DND-41 (cell line): ENCODE measurements around the gene LST1.

Source experiments
- ATAC-seq: fragments of 200-7000 bp; cut with Tn5 transposase; 3 replicates; pipeline ENCODE4 v1.9.1; 2021; ENCODE audit warnings: low read depth; ENCODE audit not compliant: insufficient read depth
- DNase-seq: peaks from one replicate; pipeline ENCODE4 v3.0.0-alpha.2; 2020
- H2AFZ ChIP-seq: 2 replicates; pipeline ENCODE4 v1.6.0; 2012; ENCODE audit warnings: low read depth, low read length
- H3K27ac ChIP-seq: 2 replicates; pipeline ENCODE4 v1.5.1; 2012; ENCODE audit warnings: low read length, inconsistent platforms
- H3K27me3 ChIP-seq: fragments of 200-600 bp; sonication (generic); 2 replicates; pipeline ENCODE4 v1.6.0; 2012; ENCODE audit warnings: low read length, mild to moderate bottlenecking, inconsistent platforms; ENCODE audit not compliant: insufficient read depth, poor library complexity
- H3K36me3 ChIP-seq: 2 replicates; pipeline ENCODE4 v1.5.1; 2012; ENCODE audit warnings: low read length, inconsistent platforms; ENCODE audit not compliant: insufficient read depth
- H3K4me1 ChIP-seq: 2 replicates; pipeline ENCODE4 v1.5.1; 2012; ENCODE audit warnings: mild to moderate bottlenecking, low read length; ENCODE audit not compliant: insufficient read depth
- H3K4me2 ChIP-seq: 2 replicates; pipeline ENCODE4 v1.6.0; 2012; ENCODE audit warnings: mild to moderate bottlenecking, moderate library complexity, low read length, inconsistent platforms; ENCODE audit not compliant: insufficient read depth
- H3K4me3 ChIP-seq, 2 experiments: fragments of 200-600 bp in 1 of 2; shearing (Covaris generic) in 1 of 2; 2 replicates each; pipeline ENCODE4 v1.5.1; 2012 to 2016; ENCODE audit warnings: inconsistent platforms in 2 of 2, low read length in 2 of 2, mild to moderate bottlenecking in 2 of 2, low read depth in 1 of 2, moderate library complexity in 1 of 2
- H3K79me2 ChIP-seq: 2 replicates; pipeline ENCODE4 v1.6.0; 2012; ENCODE audit warnings: low read length, inconsistent platforms; ENCODE audit not compliant: insufficient read depth
- H3K9ac ChIP-seq: 2 replicates; pipeline ENCODE4 v1.6.0; 2012; ENCODE audit warnings: low read depth, mild to moderate bottlenecking, inconsistent platforms, low read length, moderate library complexity
- H3K9me3 ChIP-seq: 2 replicates; pipeline ENCODE4 v1.5.1; 2012; ENCODE audit warnings: low read length, moderate library complexity, mild to moderate bottlenecking, inconsistent platforms; ENCODE audit not compliant: insufficient read depth, severe bottlenecking
- H4K20me1 ChIP-seq: 2 replicates; pipeline ENCODE4 v1.6.0; 2012; ENCODE audit warnings: low read length; ENCODE audit not compliant: insufficient read depth
- CTCF ChIP-seq: IDR thresholded peaks from 2 replicates; pipeline ENCODE4 v1.5.1; 2012; ENCODE audit warnings: borderline replicate concordance, low read length, moderate library complexity, mild to moderate bottlenecking; ENCODE audit not compliant: poor library complexity, severe bottlenecking; ENCODE audit errors: extremely low read depth
- EZH2 ChIP-seq: IDR thresholded peaks from 3 replicates; pipeline ENCODE4 v1.6.1; 2012; ENCODE audit warnings: borderline replicate concordance, low read depth, mild to moderate bottlenecking, moderate library complexity, low read length, inconsistent platforms; ENCODE audit not compliant: severe bottlenecking

Gene LST1

GRCh38 chr6:31630177-31630934 lies 44.3 kb downstream of the LST1 start:
- TF ChIP-seq EZH2, result no peak
- no peak for TF ChIP-seq CTCF
- peaks cover 54% of the 10 kb centered on the region for H3K79me2 ChIP-seq
- DNase-seq (no peak), ATAC-seq (no peak)
- no peak overlapping the region for H2AFZ ChIP-seq
- H4K20me1 ChIP-seq, result peaks cover 77% of the 10 kb centered on the region
- no peaks in the 10 kb centered on the region for H3K9me3 ChIP-seq
- H3K27ac ChIP-seq, result no peak overlapping the region
- H3K36me3 ChIP-seq, result peaks cover 100% of the 10 kb centered on the region
- H3K4me1 ChIP-seq, result peaks cover 10% of the 10 kb centered on the region; the same call in 1 of the 2 replicates
- H3K4me2 ChIP-seq, result no peak overlapping the region
- H3K4me3 ChIP-seq, result no peak overlapping the region
- no peaks in the 10 kb centered on the region for H3K27me3 ChIP-seq
- no peak overlapping the region for H3K9ac ChIP-seq

DNA sequence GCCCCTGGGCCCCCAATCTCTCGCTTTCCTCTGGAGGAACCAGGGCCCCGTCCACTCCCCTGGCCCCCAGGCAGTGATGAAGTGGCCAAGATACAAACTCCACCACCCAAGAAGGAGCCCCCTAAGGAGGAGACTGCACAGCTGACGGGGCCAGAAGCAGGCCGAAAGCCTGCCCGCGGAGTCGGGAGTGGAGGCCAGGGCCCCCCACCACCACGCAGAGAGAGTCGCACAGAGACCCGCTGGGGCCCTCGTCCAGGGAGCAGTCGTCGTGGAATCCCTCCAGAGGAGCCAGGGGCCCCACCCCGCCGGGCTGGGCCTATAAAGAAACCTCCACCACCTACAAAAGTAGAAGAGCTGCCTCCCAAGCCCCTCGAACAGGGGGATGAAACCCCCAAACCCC lies 45.1 kb downstream of the LST1 start:
- Histone ChIP-seq H4K20me1 (peaks cover 76% of the 10 kb centered on the region), H3K27ac (no peak overlapping the region), H2AFZ (no peak overlapping the region), H3K36me3 (peaks cover 100% of the 10 kb centered on the region), H3K4me2 (no peak overlapping the region), H3K9ac (no peak overlapping the region), H3K79me2 (peaks cover 45% of the 10 kb centered on the region), H3K4me3 (no peak overlapping the region), H3K4me1 (0 out of 2 replicates have a peak, but pooled peaks cover 4% of the 10 kb centered on the region), H3K9me3 (no peaks in the 10 kb centered on the region), H3K27me3 (no peaks in the 10 kb centered on the region)
- DNase-seq (no peak), ATAC-seq (no peak)
- TF ChIP-seq EZH2 (no peak), CTCF (no peak)

DNA sequence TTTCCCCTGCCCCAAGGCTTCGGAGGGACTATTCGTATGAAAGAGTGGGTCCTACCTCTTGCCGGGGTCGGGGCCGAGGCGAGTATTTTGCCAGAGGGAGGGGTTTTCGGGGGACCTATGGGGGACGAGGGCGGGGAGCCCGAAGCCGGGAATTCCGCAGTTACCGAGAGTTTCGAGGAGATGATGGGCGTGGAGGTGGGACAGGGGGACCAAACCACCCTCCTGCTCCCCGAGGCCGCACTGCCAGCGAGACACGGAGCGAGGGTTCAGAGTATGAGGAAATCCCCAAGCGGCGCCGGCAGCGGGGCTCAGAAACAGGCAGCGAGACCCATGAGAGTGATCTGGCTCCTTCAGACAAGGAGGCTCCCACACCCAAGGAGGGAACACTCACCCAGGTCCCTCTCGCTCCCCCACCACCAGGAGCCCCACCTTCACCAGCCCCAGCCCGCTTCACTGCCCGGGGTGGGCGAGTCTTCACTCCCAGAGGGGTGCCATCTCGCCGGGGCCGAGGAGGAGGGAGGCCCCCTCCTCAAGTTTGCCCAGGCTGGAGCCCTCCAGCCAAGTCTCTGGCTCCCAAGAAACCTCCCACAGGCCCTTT lies 45.7 kb downstream of the LST1 start:
- H3K36me3 ChIP-seq, result peaks cover 100% of the 10 kb centered on the region
- peak; percentile 8; the same call in 1 of the 3 replicates for ATAC-seq
- DNase-seq, result no peak
- peaks cover 76% of the 10 kb centered on the region for H4K20me1 ChIP-seq
- H3K79me2 ChIP-seq, result peaks cover 40% of the 10 kb centered on the region
- H3K9ac ChIP-seq, result no peak overlapping the region
- no peak overlapping the region for H2AFZ ChIP-seq
- no peak overlapping the region for H3K27ac ChIP-seq
- H3K4me2 ChIP-seq, result no peak overlapping the region
- no peak overlapping the region for H3K4me3 ChIP-seq
- H3K4me1 ChIP-seq, result 0 out of 2 replicates have a peak, but pooled peaks cover 4% of the 10 kb centered on the region
- TF ChIP-seq EZH2 (no peak), CTCF (no peak)
- no peaks in the 10 kb centered on the region for H3K27me3 ChIP-seq
- no peaks in the 10 kb centered on the region for H3K9me3 ChIP-seq
